Activated naive CD4-positive, alpha-beta T cell treated with anti-CD3 and anti-CD28 coated beads, Interleukin-2, amount 10 ng/mL, durations not matched to agents 7 days and 5 days (primary cell): Measurements from ENCODE around the gene ADAMTSL2.

ENCODE experiments used
- CTCF ChIA-PET: fragments of 350-600 bp; sonication (Branson Sonifier 250); formaldehyde crosslinking; loops from one replicate; lab custom pipeline; 2021; ENCODE audit warnings: antibody characterized with exemption; lab: Charles Lee
- DNase-seq: peaks from one replicate; pipeline ENCODE4 v3.0.0-alpha.2; 2020
- H3K27ac Mint-ChIP-seq: one replicate; pipeline ENCODE4 v1.8.0; 2021; ENCODE audit warnings: mild to moderate bottlenecking, moderate library complexity, mixed read lengths
- H3K27me3 Mint-ChIP-seq: one replicate; pipeline ENCODE4 v1.8.0; 2021; ENCODE audit warnings: mild to moderate bottlenecking, mixed read lengths
- H3K36me3 Mint-ChIP-seq: one replicate; pipeline ENCODE4 v1.8.0; 2021; ENCODE audit warnings: mixed read lengths
- H3K4me1 Mint-ChIP-seq: one replicate; pipeline ENCODE4 v1.8.0; 2021; ENCODE audit warnings: mixed read lengths
- H3K4me3 Mint-ChIP-seq: one replicate; pipeline ENCODE4 v1.8.0; 2021; ENCODE audit warnings: mild to moderate bottlenecking, moderate library complexity, mixed read lengths
- H3K9me3 Mint-ChIP-seq: one replicate; pipeline ENCODE4 v1.8.0; 2021; ENCODE audit warnings: mixed read lengths

Gene ADAMTSL2

GRCh38 chr9:133518706-133519449 is 15.6 kb upstream of the ADAMTSL2 start:
- CTCF ChIA-PET, result interaction anchor here (1.1 kb wide), 1 partner anchor 12 kb away, joined by 3 read pairs; no protein-coding TSS in a partner anchor
- no peak for DNase-seq
- H3K4me3 Mint-ChIP-seq, result no peak overlapping the region
- no peaks in the 10 kb centered on the region for H3K4me1 Mint-ChIP-seq
- no peaks in the 10 kb centered on the region for H3K36me3 Mint-ChIP-seq
- H3K27ac Mint-ChIP-seq, result no peak overlapping the region
- H3K27me3 Mint-ChIP-seq, result no peaks in the 10 kb centered on the region
- no peaks in the 10 kb centered on the region for H3K9me3 Mint-ChIP-seq

DNA sequence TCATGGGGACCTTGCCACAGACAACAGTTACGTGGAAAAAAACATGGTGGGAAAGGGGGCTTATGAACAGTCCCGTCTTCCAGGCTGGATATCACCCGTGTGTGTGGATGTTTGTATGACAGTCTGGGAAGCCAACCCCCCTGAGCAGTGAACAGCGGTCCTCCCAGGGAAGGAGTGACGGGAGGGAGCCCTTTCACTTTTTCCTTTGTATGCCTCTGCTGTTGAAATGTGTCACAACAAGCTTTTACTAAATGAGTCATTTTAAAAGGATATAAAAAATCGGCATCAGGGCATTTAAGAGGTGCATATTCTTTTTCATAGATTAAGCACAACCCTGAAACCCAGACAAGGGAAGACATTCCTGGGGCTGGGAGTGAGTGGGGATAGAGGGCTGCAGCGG is 14.8 kb upstream of the ADAMTSL2 start:
- no peaks in the 10 kb centered on the region for H3K27me3 Mint-ChIP-seq
- H3K36me3 Mint-ChIP-seq, result no peaks in the 10 kb centered on the region
- H3K27ac Mint-ChIP-seq, result no peak overlapping the region
- CTCF ChIA-PET, result no interaction called here
- no peak overlapping the region for H3K4me3 Mint-ChIP-seq
- H3K9me3 Mint-ChIP-seq, result no peaks in the 10 kb centered on the region
- H3K4me1 Mint-ChIP-seq, result no peaks in the 10 kb centered on the region
- no peak for DNase-seq

DNA sequence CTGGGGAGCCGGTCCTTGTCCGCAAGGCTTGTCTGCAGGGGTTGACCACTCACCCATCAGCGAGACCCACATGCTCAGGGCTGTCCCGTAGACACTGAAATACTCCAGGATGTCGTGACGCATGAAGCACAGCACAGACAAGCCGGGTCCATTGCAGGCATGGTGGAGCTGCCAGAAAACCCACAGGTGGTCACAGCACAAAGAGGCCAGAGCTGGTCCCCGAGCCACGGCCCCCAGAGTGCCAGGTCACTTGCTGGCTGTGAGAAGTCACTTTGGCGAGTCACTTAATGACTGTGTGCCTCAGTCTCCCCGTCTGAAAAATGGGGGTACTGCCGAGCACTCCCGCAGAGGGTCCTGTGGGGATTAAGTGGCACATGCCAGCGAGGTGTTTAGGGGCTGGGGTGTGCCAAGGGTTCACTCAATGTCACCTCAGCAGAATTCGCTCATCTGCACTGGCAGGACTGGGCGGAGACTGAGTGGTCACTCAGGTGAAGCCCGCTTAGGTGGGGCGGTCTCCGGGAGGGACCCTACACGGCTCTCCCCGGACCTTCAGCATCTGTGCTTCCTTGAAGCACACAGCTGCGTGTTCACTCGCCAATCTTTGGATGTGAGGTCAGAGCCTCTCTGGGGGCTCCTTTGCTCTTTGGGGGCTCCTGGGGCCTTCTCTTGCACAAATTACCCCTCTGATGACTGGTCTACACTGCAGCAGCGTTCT is 14.2 kb upstream of the ADAMTSL2 start:
- CTCF ChIA-PET, result no interaction called here
- H3K4me3 Mint-ChIP-seq, result no peak overlapping the region
- no peaks in the 10 kb centered on the region for H3K27me3 Mint-ChIP-seq
- no peaks in the 10 kb centered on the region for H3K9me3 Mint-ChIP-seq
- no peaks in the 10 kb centered on the region for H3K4me1 Mint-ChIP-seq
- DNase-seq, result no peak
- no peaks in the 10 kb centered on the region for H3K36me3 Mint-ChIP-seq
- no peak overlapping the region for H3K27ac Mint-ChIP-seq

DNA sequence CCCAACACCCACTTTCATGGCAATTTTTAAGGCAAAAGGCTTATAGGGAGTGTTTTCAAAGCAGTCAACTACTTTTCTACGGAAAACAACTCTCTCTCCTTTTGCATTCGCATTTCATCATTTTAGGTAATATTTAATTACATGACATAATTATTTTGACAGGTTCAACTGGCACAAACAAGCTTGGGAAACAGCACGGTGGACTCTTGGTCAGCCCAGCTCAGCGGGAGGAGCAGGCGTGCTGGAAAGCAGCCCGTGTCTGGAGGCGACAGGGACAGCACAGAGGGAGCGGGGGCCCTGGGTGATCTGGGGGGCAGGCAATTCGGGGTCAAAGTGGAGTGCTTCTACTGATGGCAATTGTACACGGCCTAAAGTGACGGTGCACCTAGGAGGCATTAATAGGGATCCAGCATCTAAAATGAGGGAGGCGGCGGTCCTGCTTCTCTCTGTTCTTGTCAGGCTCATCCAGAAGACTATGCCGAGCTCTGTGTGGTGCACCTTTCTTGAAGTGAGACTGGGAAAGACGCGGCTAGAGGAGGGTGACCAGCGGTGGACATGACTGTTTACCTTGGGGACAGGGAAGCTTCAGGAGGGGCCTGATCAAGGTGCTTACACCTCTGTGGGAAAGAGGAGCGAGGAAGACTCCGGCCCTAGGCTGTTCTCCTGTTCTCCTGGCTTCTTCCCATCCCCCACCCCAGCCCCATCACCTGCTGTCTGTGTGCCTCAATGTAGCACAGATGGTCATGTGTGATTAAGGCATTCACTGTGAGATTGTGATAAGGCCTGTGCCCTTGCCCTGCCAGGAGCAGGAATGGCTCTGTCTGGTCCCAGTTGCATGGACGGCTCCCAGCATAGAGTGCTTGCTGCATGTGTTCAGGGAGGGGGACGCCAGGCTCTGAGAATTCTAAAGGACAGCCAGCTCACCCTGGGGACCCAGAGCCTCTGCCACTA is 13.1 kb upstream of the ADAMTSL2 start:
- no peak overlapping the region for H3K4me3 Mint-ChIP-seq
- no peak for DNase-seq
- no peaks in the 10 kb centered on the region for H3K4me1 Mint-ChIP-seq
- H3K9me3 Mint-ChIP-seq, result no peaks in the 10 kb centered on the region
- CTCF ChIA-PET, result no interaction called here
- H3K27ac Mint-ChIP-seq, result no peak overlapping the region
- no peaks in the 10 kb centered on the region for H3K27me3 Mint-ChIP-seq
- no peaks in the 10 kb centered on the region for H3K36me3 Mint-ChIP-seq

- no peak overlapping the region for H3K27ac Mint-ChIP-seq
- H3K9me3 Mint-ChIP-seq, result no peaks in the 10 kb centered on the region
- CTCF ChIA-PET, result no interaction called here
These were observed 12.2 kb upstream of the ADAMTSL2 start for GRCh38 chr9:133522073-133522910.

GRCh38 chr9:133523106-133523505 is 11.4 kb upstream of the ADAMTSL2 start:
- Mint-ChIP-seq H3K27ac (no peak overlapping the region), H3K4me1 (no peaks in the 10 kb centered on the region), H3K36me3 (no peaks in the 10 kb centered on the region), H3K27me3 (peaks cover 6% of the 10 kb centered on the region), H3K9me3 (no peaks in the 10 kb centered on the region), H3K4me3 (no peak overlapping the region)
- CTCF ChIA-PET, result interaction anchor here (0.9 kb wide), 1 partner anchor 220 kb away, joined by 3 read pairs; no protein-coding TSS in a partner anchor
- DNase-seq, result no peak

More at GRCh38 chr9:133522073-133522910, 12.2 kb upstream of the ADAMTSL2 start:
- Mint-ChIP-seq H3K27me3 (no peaks in the 10 kb centered on the region), H3K36me3 (no peaks in the 10 kb centered on the region), H3K4me1 (no peaks in the 10 kb centered on the region), H3K4me3 (no peak overlapping the region)
- DNase-seq, result no peak

- Mint-ChIP-seq H3K36me3 (no peaks in the 10 kb centered on the region), H3K27ac (no peak overlapping the region), H3K4me1 (no peaks in the 10 kb centered on the region), H3K4me3 (no peak overlapping the region), H3K27me3 (peaks cover 7% of the 10 kb centered on the region), H3K9me3 (no peaks in the 10 kb centered on the region)
- DNase-seq, result no peak
- CTCF ChIA-PET, result interaction anchor here (0.9 kb wide), 1 partner anchor 219 kb away, joined by 3 read pairs; no protein-coding TSS in a partner anchor
These were observed 10.4 kb upstream of the ADAMTSL2 start for GRCh38 chr9:133524146-133524545.

DNA sequence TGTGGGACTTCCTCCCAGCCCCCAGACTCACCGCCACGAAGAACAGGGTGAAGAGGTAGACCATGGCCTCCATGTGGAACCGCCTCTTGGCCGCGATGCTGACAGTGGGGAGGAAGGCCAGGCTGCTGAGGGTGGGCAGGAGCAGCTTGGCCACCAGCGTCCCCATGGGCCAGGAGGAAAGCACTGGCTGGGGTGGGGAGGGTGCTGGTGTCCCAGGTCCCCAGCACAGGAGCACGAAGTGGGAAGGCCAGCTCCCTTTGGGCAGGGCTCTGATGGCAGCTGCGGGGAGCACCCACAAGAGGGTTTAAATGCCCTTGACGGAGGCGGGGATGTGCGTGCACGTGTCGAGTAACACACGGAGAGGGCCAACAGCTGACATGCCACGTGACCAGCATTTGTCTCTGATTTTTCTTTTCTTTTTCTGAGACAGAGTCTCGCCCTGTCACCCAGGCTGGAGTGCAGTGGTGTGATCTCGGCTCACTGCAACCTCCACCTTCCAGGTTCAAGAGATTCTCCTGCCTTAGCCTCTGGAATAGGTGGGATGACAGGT is 9.8 kb upstream of the ADAMTSL2 start, which contains the start of gene MYMK:
Gene MYMK, minus strand, starts transcription at position 281 of the 550 bp plus-strand sequence. Its CDS starts 115 bp downstream, at position 166.
- no peaks in the 10 kb centered on the region for H3K9me3 Mint-ChIP-seq
- peaks cover 7% of the 10 kb centered on the region for H3K27me3 Mint-ChIP-seq
- H3K27ac Mint-ChIP-seq, result no peak within 1 kb of the TSS
- H3K4me3 Mint-ChIP-seq, result no peak within 1 kb of the TSS
- DNase-seq, result no peak
- no peaks in the 10 kb centered on the region for H3K36me3 Mint-ChIP-seq
- CTCF ChIA-PET, result no interaction called here
- H3K4me1 Mint-ChIP-seq, result no peaks in the 10 kb centered on the region

DNA sequence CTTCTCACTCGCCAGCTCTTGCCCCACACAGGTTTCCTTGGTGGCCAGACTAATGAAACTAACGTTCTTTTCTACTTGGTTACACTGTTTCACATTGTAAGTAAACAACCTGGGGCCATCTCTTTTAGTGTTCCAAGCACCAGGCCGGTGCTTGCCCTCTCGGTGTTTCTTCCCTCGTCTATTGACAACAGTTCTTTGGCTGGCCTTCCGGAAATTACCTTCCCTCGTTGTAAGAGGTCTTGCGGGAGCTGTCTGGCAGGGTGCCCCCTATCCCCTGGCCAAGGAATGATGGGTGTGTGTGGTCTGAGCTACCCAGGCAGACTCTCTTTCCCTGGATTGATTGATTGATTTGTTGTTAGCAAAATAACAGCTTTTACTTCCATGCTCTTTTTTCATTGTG is 8.8 kb upstream of the ADAMTSL2 start:
- no peak for DNase-seq
- Mint-ChIP-seq H3K9me3 (no peaks in the 10 kb centered on the region), H3K27ac (no peak overlapping the region), H3K36me3 (no peaks in the 10 kb centered on the region), H3K4me3 (no peak overlapping the region), H3K4me1 (no peaks in the 10 kb centered on the region), H3K27me3 (peaks cover 7% of the 10 kb centered on the region)
- CTCF ChIA-PET, result no interaction called here

GRCh38 chr9:133526721-133527321 is 7.7 kb upstream of the ADAMTSL2 start:
- CTCF ChIA-PET, result interaction anchor here (0.7 kb wide), 1 partner anchor 746 kb away, joined by 3 read pairs; no protein-coding TSS in a partner anchor
- H3K4me3 Mint-ChIP-seq, result no peak overlapping the region
- DNase-seq, result no peak
- no peaks in the 10 kb centered on the region for H3K36me3 Mint-ChIP-seq
- H3K27me3 Mint-ChIP-seq, result peaks cover 7% of the 10 kb centered on the region
- no peaks in the 10 kb centered on the region for H3K9me3 Mint-ChIP-seq
- no peaks in the 10 kb centered on the region for H3K4me1 Mint-ChIP-seq
- no peak overlapping the region for H3K27ac Mint-ChIP-seq

- CTCF ChIA-PET, result no interaction called here
- Mint-ChIP-seq H3K27me3 (peaks cover 8% of the 10 kb centered on the region), H3K27ac (no peak overlapping the region), H3K36me3 (no peaks in the 10 kb centered on the region), H3K4me1 (no peaks in the 10 kb centered on the region), H3K9me3 (no peaks in the 10 kb centered on the region), H3K4me3 (no peak overlapping the region)
- no peak for DNase-seq
These were observed 7.0 kb upstream of the ADAMTSL2 start for GRCh38 chr9:133527444-133527920.

DNA sequence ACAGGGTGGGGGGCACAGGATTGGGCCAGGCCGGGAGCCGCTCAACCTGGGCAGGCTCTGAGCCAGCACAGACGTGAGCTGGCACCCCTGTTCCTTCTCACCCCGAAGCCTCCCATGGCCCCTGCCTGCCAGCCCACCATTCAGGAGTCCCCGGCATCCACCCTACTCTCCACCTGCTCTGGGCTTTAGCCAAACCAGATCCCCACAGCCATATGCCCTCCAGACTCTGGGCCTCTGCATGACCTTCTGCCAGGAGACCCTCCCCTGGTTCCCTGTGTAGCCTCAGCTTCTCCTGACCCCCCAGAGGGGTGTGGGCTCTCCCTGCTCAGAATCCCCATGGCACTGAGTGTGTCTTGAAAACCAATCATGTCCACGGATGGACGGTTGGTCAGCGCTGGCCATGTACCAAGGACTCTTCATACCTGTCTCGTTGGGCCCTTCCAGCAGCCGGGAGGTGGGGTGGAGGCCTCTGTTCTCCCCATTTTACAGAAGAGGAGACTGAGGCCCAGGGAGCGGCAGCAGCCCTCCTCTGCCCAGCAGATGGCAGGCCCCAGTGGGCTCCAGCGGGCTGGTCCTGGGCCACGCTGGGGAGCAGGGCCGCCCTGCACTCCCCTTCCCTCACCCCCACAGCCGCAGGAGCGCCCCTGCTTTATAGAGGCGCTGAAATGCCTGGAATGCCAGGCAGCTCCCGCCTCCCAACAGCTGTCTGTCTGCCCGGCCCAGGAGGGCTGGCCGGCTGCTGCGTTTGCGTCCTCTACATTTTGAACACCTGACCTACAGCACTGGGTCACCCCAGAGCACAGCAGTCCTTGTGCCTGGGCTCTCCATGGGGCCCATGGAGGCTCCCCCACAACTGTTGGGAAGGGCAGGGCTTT is 6.3 kb upstream of the ADAMTSL2 start:
- Mint-ChIP-seq H3K4me1 (peaks cover 4% of the 10 kb centered on the region), H3K27me3 (peaks cover 16% of the 10 kb centered on the region), H3K27ac (no peak overlapping the region), H3K9me3 (no peaks in the 10 kb centered on the region), H3K4me3 (no peak overlapping the region), H3K36me3 (no peaks in the 10 kb centered on the region)
- CTCF ChIA-PET, result no interaction called here
- no peak for DNase-seq
